NOMO-1 treated with DMSO at 0.1 percent for 48 hours (cell line): ENCODE measurements around the gene BARHL2.

ENCODE experiments used
- DNase-seq: peaks from one replicate; lab custom pipeline; 2025; ENCODE audit not compliant: unreplicated experiment; lab: John Stamatoyannopoulos, UW

Gene BARHL2

GRCh38 chr1:90716552-90717355 is at the start of gene BARHL2:
Gene BARHL2 (minus strand): TSS chr1:90717302. CDS start chr1:90717195, 107 bp downstream.
- no peak for DNase-seq

GRCh38 chr1:90763930-90764329 is 46.8 kb upstream of the BARHL2 start:
- DNase-seq, result no peak

GRCh38 chr1:90763506-90763905 is 46.4 kb upstream of the BARHL2 start:
- no peak for DNase-seq

GRCh38 chr1:90761781-90762589 is 44.9 kb upstream of the BARHL2 start:
- DNase-seq, result no peak

GRCh38 chr1:90761156-90761555 is 44.1 kb upstream of the BARHL2 start:
- no peak for DNase-seq

GRCh38 chr1:90753556-90753955 is 36.5 kb upstream of the BARHL2 start:
- DNase-seq, result no peak

- DNase-seq, result no peak
Observed at GRCh38 chr1:90748668-90749067, 31.6 kb upstream of the BARHL2 start.

- DNase-seq, result no peak
Observed at GRCh38 chr1:90746857-90747256, 29.8 kb upstream of the BARHL2 start.

GRCh38 chr1:90745972-90746371 is 28.9 kb upstream of the BARHL2 start:
- no peak for DNase-seq

GRCh38 chr1:90732136-90732535 is 15.0 kb upstream of the BARHL2 start:
- no peak for DNase-seq

GRCh38 chr1:90731382-90732050 is 14.4 kb upstream of the BARHL2 start:
- DNase-seq, result no peak

- peak; percentile 25 for DNase-seq
Observed at GRCh38 chr1:90730243-90731022, 13.3 kb upstream of the BARHL2 start.

GRCh38 chr1:90729504-90730242 is 12.6 kb upstream of the BARHL2 start:
- DNase-seq, result no peak

- no peak for DNase-seq
Observed at GRCh38 chr1:90728502-90729287, 11.6 kb upstream of the BARHL2 start.

- DNase-seq, result no peak
Observed at GRCh38 chr1:90727917-90728501, 10.9 kb upstream of the BARHL2 start.

GRCh38 chr1:90726986-90727480 is 9.9 kb upstream of the BARHL2 start:
- no peak for DNase-seq

GRCh38 chr1:90726425-90726985 is 9.4 kb upstream of the BARHL2 start:
- DNase-seq, result no peak

- DNase-seq, result no peak
Observed at GRCh38 chr1:90725657-90726424, 8.7 kb upstream of the BARHL2 start.
